SHP77 treated with DMSO at 0.1 percent for 48 hours (cell line): Measurements from ENCODE around the gene PCLAF.
"Not testable (repeated sequence)": the region's sequence is repeated elsewhere in the genome, so short reads cannot be mapped to it uniquely, and the experiment has no call there.

Source experiments
- DNase-seq: peaks from one replicate; lab custom pipeline; 2025; lab: John Stamatoyannopoulos, UW

PCLAF gene

DNA sequence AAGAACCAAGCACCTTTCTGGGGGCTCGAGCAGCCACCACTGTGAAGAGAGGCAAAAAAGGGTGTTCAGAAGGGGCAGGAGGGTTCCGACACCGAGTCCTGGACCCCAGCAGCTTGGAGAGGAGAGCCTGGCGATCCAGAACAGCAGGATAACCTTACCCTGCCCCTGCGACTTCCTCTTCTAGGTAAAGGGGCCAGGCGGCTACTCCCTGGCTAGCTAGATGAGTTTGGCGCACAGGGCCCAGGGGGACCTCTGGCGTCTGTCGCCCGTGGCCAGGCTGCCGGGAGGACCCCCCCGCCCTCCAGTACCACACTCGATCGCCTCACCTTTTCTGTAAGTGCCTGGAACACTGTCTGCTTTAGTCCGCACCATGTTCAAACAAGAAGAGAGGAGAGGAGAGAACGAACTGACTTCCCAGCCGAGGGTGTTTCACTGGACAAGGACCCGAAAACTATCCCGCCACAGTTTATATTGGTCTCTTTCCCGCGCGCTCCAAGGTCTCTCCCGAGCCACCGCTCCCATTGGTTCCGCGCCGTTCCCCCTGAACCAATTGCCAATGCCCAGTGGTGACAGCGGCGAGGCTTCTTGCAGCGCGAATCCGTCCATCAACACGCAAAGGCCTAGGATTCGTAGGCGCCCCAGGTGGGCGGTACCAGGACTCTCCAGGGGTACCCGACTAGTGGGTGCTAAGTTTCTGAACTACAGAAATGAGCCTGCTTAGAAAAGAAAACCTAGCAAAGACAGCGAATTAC is at the start of gene PCLAF:
PCLAF (minus strand) TSS at position 442 of the 752 bp plus-strand sequence; CDS start at position 372, 70 bp downstream.
- DNase-seq = peak; percentile 98

DNA sequence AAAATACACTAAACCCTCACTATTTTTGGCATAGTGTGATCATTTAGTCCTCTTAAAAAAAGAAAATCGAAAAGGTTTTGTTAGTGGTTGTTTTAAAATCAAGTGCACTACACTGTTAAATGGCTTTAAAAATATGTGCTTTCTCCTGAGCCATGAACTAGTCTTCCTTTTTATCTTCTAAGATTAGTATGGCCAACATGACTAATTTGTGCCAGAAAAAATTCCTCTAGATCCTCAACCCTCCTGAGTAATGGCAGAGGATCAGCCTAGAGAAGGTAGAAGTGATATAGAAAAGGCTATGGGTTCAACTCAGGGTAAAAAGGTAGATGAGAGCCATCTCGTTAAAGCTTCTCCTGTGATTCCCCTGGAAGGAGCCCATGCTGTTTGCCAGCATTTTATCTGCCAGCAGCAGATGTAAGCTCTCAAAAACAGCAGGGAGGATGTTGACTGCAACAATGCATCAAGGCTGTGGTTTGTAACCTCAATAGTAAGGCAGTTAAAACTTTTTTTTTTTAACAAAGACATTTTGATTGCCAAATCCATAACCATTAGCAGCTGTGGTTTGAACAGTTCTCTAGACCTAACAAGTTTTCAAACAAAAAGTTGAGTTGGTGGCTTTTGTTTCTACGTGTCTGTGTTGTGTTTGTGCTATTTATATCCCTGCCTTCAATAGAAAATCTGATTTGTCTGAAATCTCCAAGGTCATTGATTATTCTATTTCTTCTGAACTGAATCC is 48.9 kb upstream of the PCLAF start:
- DNase-seq = no peak

GRCh38 chr15:64429448-64429847 is 48.2 kb upstream of the PCLAF start:
- DNase-seq = no peak

DNA sequence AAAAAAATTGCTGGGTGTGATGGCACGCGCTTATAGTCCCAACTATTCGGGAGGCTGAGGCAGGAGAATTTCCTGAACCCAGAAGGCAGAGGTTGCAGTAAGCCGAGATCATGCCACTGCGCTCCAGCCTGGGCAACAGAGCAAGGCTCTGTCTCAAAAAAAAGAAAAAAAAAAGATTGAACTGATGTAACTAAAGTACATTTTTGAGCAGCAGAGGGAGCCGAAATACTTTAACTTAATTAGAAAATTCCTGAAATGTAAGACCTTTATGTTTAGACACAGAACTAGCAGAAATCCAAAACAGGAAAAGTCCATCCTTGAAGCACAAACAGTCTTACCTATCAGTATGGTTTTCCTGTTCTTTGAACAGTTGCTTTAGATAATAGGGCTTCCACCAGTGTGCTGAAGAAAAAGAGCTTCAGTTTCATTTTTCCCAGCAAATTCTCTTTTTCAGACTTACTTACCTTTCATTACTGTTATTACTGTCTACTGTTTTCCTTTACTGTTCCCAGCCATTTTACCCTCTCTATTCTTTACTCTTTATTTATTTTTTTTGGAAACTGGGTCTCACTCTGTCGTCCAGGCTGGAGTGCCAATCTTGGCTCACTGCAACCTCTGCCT is 45.7 kb upstream of the PCLAF start:
- no peak for DNase-seq

- no peak for DNase-seq
Observed at GRCh38 chr15:64425221-64425620, 44.0 kb upstream of the PCLAF start.

DNA sequence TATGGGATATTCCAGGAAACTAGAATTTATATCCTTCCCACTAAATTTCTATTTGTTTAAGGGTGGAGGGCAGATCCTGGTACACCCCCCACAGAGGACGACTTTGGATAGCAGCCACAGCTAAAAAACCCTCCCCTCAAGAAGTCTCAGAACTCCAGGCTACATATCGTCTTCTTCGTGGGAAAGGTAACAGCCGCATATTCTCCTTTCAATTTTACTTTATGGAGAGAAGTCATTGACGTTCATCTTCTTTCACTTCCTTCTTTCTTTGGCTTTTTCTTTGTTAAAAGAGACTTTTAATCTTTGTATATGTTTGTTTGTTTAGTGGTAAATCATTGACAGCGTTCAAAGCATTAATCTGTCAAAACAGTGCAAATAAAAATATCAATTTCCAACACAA is 42.7 kb upstream of the PCLAF start:
- no peak for DNase-seq

- DNase-seq = no peak
Observed at GRCh38 chr15:64422697-64423096, 41.5 kb upstream of the PCLAF start.

DNA sequence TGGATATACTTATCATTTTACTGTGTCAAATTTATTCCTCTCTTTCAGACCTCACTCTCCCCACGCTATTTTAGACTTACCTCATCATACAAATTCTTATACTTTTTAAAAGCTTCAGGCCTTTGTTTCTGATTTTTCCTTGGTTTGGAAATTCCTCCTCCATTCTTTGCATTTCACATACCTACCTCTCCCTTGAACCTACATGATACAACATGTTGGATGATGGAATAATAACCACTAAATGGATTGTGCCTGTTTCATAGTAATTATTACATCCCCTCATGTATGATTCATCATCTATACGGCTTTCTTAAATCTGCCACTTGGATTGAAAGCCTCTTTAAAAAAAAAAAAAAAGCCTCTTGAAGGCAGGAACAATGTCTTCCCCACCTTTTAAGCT is 31.0 kb upstream of the PCLAF start:
- DNase-seq = no peak

- no peak for DNase-seq
Observed at GRCh38 chr15:64400583-64400982, 19.3 kb upstream of the PCLAF start.

DNA sequence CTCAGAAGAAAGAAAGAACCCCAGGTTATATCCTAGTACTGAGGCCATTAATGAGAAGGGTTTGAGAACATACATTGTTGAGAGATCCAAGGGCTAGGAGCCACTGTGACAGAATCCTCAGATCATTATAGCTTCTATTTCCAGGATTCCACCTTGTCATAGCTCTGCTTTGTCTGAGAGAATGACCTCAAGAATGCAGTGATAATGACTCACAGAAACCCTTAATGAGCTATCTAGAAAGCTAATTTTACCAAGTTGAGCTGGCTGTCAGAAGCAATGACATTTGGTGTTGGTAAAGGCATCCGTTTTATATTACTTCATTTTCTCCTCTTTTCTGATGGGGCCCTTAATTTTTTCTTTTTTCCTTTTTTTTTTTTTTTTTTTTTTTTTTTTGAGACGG is 17.3 kb upstream of the PCLAF start:
- no peak for DNase-seq

DNA sequence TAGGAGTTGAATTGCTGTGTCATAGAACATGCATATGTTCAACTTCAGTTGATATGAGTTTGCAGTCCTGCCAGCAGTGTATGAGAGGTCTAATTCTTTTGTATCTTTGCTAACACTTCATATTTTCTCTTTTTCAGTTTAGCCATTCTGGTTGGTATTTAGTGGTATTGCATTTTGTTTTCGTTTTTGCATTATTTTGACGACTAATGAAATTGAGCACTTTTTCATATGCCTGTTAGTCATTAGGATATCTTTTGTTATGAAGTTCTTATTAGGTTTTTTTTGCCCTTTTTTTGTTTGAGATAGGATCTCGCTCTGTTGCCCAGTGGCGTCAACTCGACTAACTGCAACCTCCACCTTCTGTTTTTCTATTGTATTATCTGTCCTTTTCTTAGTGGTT is 15.5 kb upstream of the PCLAF start:
- no peak for DNase-seq

GRCh38 chr15:64392471-64392870 is 11.2 kb upstream of the PCLAF start:
- DNase-seq = not testable (repeated sequence)

DNA sequence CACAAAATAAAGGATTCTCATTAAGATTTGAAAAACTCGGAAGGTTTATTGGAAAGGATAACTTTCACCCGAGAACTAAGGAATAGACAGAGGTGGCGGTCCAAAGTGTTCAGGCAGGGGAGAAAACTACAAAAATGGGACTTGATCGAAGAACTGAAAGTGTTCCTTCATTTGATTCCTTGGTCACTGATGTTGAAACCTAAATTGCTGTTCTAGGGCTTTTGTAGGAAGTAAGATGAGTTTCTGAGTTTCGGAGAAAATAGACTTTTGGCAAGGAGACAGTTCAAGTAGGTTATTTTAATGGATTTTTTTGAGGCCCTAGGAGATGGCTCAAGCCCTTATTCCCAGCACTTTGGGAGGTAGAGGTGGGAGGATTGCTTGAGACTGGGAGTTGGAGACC is 7.8 kb upstream of the PCLAF start:
- no peak for DNase-seq

DNA sequence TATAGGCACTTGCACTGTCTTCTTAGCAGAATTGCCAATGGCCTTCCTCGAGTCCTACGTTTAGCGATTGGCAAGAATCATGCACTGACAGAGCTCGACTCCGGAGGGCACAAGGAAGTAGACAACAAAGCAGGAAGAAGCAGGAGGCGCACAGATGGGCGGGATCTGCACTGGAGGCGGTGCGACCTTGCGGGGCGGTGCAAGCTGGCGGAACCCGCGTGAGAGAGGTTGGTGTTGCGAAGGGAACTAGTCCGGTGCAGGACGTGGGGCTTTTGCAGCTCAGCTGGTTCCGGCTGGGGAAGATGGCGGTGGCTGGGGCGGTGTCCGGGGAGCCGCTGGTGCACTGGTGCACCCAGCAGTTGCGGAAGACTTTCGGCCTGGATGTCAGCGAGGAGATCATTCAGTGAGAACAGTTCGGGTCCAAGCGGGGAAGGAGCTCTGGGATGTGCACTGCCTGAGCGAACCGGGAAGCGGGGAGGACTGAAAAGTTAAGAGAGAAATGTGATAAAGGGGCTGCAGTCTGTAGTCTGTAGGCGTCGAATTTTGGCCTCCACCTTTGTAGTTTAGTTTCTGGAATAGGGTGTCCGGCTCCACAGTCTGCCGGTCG is 6.4 kb upstream of the PCLAF start, which contains the start of gene TRIP4:
TRIP4 (plus strand) TSS at position 275 of the 607 bp plus-strand sequence; CDS start at position 303, 28 bp downstream.
- peak; percentile 98 for DNase-seq

DNA sequence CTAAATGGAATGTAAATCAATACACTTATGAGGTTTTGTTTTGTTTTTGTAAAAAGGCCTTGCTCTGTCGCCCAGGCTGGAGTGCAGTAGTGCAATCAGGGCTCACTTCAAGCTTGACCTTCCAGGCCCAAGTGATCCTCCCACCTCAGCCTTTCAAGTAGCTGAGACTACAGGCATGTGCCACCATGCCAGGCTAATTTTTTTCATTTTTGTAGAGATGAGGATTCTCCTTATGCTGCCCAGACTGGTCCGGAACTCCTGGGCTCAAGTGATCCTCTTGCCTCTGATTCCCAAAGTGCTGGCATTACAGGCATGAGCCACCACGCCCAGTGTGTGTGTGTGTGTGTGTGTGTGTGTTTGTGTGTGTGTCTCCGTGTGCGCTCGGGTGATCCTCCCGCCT is 5.0 kb upstream of the PCLAF start:
- DNase-seq = no peak

GRCh38 chr15:64383760-64384159 is 2.5 kb upstream of the PCLAF start:
- DNase-seq = no peak

- not testable (repeated sequence) for DNase-seq
Observed at GRCh38 chr15:64380130-64380870, 941 bp downstream of the PCLAF start.

DNA sequence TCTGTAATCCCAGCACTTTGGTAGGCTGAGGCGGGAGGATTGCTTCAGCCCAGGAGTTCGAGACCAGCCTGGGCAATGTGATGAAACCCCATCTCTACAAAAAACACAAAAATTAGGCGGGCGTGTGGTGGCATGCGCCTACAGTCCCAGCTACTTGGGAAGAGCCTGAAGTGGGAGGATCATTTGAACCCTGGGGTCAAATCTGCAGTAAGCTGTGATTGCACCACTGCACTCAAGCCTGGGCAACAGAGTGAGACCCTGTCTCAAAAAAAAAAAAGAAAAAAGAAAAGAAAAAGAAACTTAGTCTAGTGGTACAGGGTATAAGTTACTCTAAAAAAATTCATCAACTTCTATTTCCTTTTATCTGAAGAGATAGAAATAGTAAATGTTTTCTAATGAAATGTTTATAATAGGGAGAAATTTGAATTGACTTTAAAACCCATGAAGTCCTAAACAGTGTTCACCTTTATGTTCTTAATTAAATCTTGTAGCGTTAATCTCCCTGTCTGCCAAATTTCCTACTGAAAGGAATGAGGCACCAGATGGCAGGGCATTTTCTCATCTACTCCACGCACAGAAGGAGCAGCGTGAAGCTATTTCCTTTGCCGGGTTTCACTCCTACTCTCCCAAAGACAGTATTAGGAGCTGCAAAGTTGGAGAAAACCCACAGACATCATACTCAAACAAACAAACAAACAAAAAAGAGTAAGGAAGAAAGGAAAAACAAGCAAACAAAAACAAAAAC is 1.9 kb downstream of the PCLAF start:
- DNase-seq = no peak

DNA sequence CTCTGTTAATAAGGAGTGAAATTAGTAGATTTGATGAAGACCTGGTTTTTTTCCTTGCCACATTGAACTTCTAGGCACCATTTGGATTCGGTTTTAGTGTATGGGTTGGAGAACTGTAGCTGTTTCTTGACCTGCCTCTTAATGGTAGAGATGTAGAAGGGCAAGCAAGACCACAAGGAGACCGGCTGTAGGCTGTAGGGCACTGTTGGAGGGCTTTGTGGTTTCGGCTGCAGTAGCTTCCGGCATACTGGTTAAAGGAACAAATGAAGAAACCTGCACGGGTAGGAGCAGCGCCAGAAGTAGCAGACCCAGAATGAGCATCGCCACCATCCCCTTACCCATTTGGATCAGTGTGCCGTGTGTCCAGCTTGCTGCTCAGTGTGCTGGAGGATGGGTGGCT is 7.9 kb downstream of the PCLAF start:
- DNase-seq = no peak

DNA sequence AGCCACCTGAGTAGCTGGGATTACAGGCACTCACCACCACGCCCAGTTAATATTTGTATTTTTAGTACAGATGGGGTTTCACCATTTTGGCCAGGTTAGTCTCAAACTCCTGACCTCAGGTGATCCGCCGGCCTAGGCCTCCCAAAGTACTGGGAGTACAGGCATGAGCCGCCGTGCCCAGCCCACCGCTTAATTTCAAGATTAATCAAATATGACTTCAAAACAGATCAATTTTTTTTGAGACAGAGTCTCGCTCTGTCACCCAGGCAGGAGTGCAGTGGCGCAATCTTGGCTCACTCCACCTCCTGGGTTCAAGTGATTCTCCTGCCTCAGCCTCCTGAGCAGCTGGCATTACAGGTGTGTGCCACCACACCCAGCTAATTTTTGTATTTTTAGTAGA is 9.9 kb downstream of the PCLAF start:
- DNase-seq = not testable (repeated sequence)

GRCh38 chr15:64369078-64369607 is 12.1 kb downstream of the PCLAF start:
- DNase-seq = no peak
